A673 (cell line): ENCODE measurements around the gene MBD5.

ENCODE experiments used
- CTCF ChIP-seq: fragments of 300-800, 200-600 bp; sonication (generic); conservative IDR thresholded peaks from 2 replicates; pipeline ENCODE4 v1.5.1; 2017; ENCODE audit warnings: low read depth, mild to moderate bottlenecking, antibody characterized with exemption, low read length, moderate library complexity, mixed read lengths
- EZH2 ChIP-seq: fragments of 200-600 bp; sonication (generic); IDR thresholded peaks from 2 replicates; pipeline ENCODE4 v1.6.1; 2017; ENCODE audit warnings: borderline replicate concordance, low read depth, mild to moderate bottlenecking, mixed read lengths, antibody characterized with exemption, low read length; ENCODE audit not compliant: poor library complexity, severe bottlenecking

- TF ChIP-seq CTCF: no peak
- TF ChIP-seq EZH2: no peak
Measured at GRCh38 chr2:148351437-148352143, 330.7 kb downstream of the MBD5 start.
